UCSD-AML1 (cell line): Measurements from ENCODE around the gene MMAB.
"Not testable (repeated sequence)": the region's sequence is repeated elsewhere in the genome, so short reads cannot be mapped to it uniquely, and the experiment has no call there.

Experiments
- DNase-seq: peaks from one replicate; lab custom pipeline; 2025; ENCODE audit not compliant: unreplicated experiment; lab: John Stamatoyannopoulos, UW

The MMAB gene

GRCh38 chr12:109604132-109604585 is 30.9 kb upstream of the MMAB start:
- DNase-seq: no peak

GRCh38 chr12:109602132-109602531 is 28.8 kb upstream of the MMAB start:
- DNase-seq: not testable (repeated sequence)

GRCh38 chr12:109601557-109601956 is 28.3 kb upstream of the MMAB start:
- no peak for DNase-seq

- no peak for DNase-seq
Measured at GRCh38 chr12:109600995-109601394, 27.7 kb upstream of the MMAB start.

GRCh38 chr12:109600481-109600880 is 27.2 kb upstream of the MMAB start:
- no peak for DNase-seq

GRCh38 chr12:109599087-109599486 is 25.8 kb upstream of the MMAB start:
- no peak for DNase-seq

GRCh38 chr12:109598428-109598854 is 25.1 kb upstream of the MMAB start:
- no peak for DNase-seq

GRCh38 chr12:109597795-109598427 is 24.6 kb upstream of the MMAB start:
- peak; percentile 75 for DNase-seq

- DNase-seq: no peak
Measured at GRCh38 chr12:109597414-109597794, 24.1 kb upstream of the MMAB start.

- no peak for DNase-seq
Measured at GRCh38 chr12:109596418-109597244, 23.3 kb upstream of the MMAB start.

- DNase-seq: peak; percentile 47
Measured at GRCh38 chr12:109595321-109595902, 22.1 kb upstream of the MMAB start.

- DNase-seq: no peak
Measured at GRCh38 chr12:109594556-109595317, 21.4 kb upstream of the MMAB start.

GRCh38 chr12:109592905-109593272 is 19.6 kb upstream of the MMAB start:
- no peak for DNase-seq

GRCh38 chr12:109592195-109592904 is 19.0 kb upstream of the MMAB start:
- no peak for DNase-seq

GRCh38 chr12:109591041-109591440 is 17.7 kb upstream of the MMAB start:
- DNase-seq: no peak

GRCh38 chr12:109590566-109590965 is 17.3 kb upstream of the MMAB start:
- no peak for DNase-seq

GRCh38 chr12:109589691-109590245 is 16.5 kb upstream of the MMAB start:
- no peak for DNase-seq

- DNase-seq: no peak
Measured at GRCh38 chr12:109589240-109589590, 15.9 kb upstream of the MMAB start.

- no peak for DNase-seq
Measured at GRCh38 chr12:109588461-109589239, 15.3 kb upstream of the MMAB start.

GRCh38 chr12:109587921-109588320 is 14.6 kb upstream of the MMAB start:
- no peak for DNase-seq
